Neural cell (in vitro differentiated cells): ENCODE measurements around the gene DHFR. TPM values are rescaled to one million over a fixed set of nuclear protein-coding genes. Genes with fewer than 3 reads are reported as not detected.

Source experiments
- H2AFZ ChIP-seq: fragments of 200-600, 300-800 bp; sonication (generic), shearing (Covaris generic); 2 replicates; pipeline ENCODE4 v1.6.0; 2014; ENCODE audit warnings: low read depth, mild to moderate bottlenecking, antibody characterized with exemption, low read length, moderate library complexity
- H3F3A ChIP-seq: fragments of 200-600 bp; shearing (Covaris generic); 2 replicates; pipeline ENCODE4 v1.6.1; 2016; ENCODE audit warnings: mild to moderate bottlenecking, moderate library complexity, mixed read lengths, antibody characterized with exemption, low read length; ENCODE audit not compliant: insufficient read depth, poor library complexity, severe bottlenecking
- H3K27ac ChIP-seq: fragments of 200-600, 300-800 bp; sonication (generic), shearing (Covaris generic); 2 replicates; pipeline ENCODE4 v1.5.1; 2014; ENCODE audit warnings: mild to moderate bottlenecking, low read length, moderate library complexity
- H3K27me3 ChIP-seq: fragments of 300-800, 200-600 bp; sonication (generic), shearing (Covaris generic); 2 replicates; pipeline ENCODE4 v1.6.0; 2014; ENCODE audit warnings: mild to moderate bottlenecking, low read depth, low read length, moderate library complexity; ENCODE audit not compliant: insufficient read depth
- H3K36me3 ChIP-seq: fragments of 300-800, 200-600 bp; sonication (generic), shearing (Covaris generic); 2 replicates; pipeline ENCODE4 v1.5.1; 2014; ENCODE audit warnings: mild to moderate bottlenecking, antibody characterized with exemption, low read length, moderate library complexity; ENCODE audit not compliant: insufficient read depth
- H3K4me2 ChIP-seq: fragments of 300-800, 200-600 bp; sonication (generic), shearing (Covaris generic); 2 replicates; pipeline ENCODE4 v1.6.0; 2014; ENCODE audit warnings: mild to moderate bottlenecking, low read length
- H3K4me3 ChIP-seq: fragments of 300-800, 200-600 bp; sonication (generic), shearing (Covaris generic); 2 replicates; pipeline ENCODE4 v1.5.1; 2014; ENCODE audit warnings: mild to moderate bottlenecking, low read length, moderate library complexity
- H3K79me2 ChIP-seq: fragments of 200-600 bp; shearing (Covaris generic); replicated peaks from 2 replicates; pipeline ENCODE4 v1.6.0; 2014; ENCODE audit warnings: mild to moderate bottlenecking, low read length, moderate library complexity; ENCODE audit not compliant: insufficient read depth
- H3K9ac ChIP-seq: fragments of 300-800, 200-600 bp; sonication (generic), shearing (Covaris generic); 2 replicates; pipeline ENCODE4 v1.6.1; 2016; ENCODE audit warnings: mild to moderate bottlenecking, low read length, mixed read lengths
- H3K9me2 ChIP-seq: fragments of 200-600 bp; shearing (Covaris generic); 2 replicates; pipeline ENCODE4 v1.6.1; 2016; ENCODE audit warnings: mild to moderate bottlenecking, low read length, mixed read lengths; ENCODE audit not compliant: insufficient read depth
- H3K9me3 ChIP-seq: fragments of 200-600, 300-800 bp; sonication (generic), shearing (Covaris generic); 2 replicates; pipeline ENCODE4 v1.6.1; 2016; ENCODE audit warnings: mild to moderate bottlenecking, mixed run types, low read length, moderate library complexity, mixed read lengths
- H4K20me1 ChIP-seq: fragments of 200-600 bp; shearing (Covaris generic); 2 replicates; pipeline ENCODE4 v1.6.1; 2016; ENCODE audit warnings: mild to moderate bottlenecking, mixed run types; ENCODE audit not compliant: insufficient read depth
- CTCF ChIP-seq: fragments of 450-650 bp; IDR thresholded peaks from 2 replicates; pipeline ENCODE4 v1.5.1; 2014; ENCODE audit warnings: antibody characterized with exemption, mild to moderate bottlenecking, moderate library complexity; ENCODE audit not compliant: poor library complexity, severe bottlenecking
- EP300 ChIP-seq: fragments of 450-650 bp; conservative IDR thresholded peaks from 2 replicates; pipeline ENCODE4 v1.6.1; 2014; ENCODE audit warnings: antibody characterized with exemption, mild to moderate bottlenecking, moderate library complexity; ENCODE audit not compliant: poor library complexity, severe bottlenecking
- EZH2 ChIP-seq: fragments of 200-600, 300-800 bp; shearing (Covaris generic), sonication (generic); IDR thresholded peaks from 2 replicates; pipeline ENCODE4 v1.6.1; 2014; ENCODE audit warnings: antibody characterized with exemption, low read length, borderline replicate concordance, mild to moderate bottlenecking; ENCODE audit not compliant: insufficient read depth, poor library complexity, severe bottlenecking
- MXI1 ChIP-seq: fragments of 450-650 bp; conservative IDR thresholded peaks from 2 replicates; pipeline ENCODE4 v1.6.1; 2014; ENCODE audit warnings: antibody characterized with exemption, mild to moderate bottlenecking; ENCODE audit not compliant: poor library complexity, severe bottlenecking
- POLR2AphosphoS5 ChIP-seq: IDR thresholded peaks from 2 replicates; pipeline ENCODE4 v1.6.1; 2012
- RAD21 ChIP-seq: fragments of 450-650 bp; conservative IDR thresholded peaks from 2 replicates; pipeline ENCODE4 v1.6.1; 2014; ENCODE audit warnings: antibody characterized with exemption, mild to moderate bottlenecking, moderate library complexity
- REST ChIP-seq: IDR thresholded peaks from 2 replicates; pipeline ENCODE4 v1.6.1; 2012; ENCODE audit warnings: borderline replicate concordance
- SMC3 ChIP-seq: fragments of 450-650 bp; conservative IDR thresholded peaks from 2 replicates; pipeline ENCODE4 v1.6.1; 2014; ENCODE audit warnings: antibody characterized with exemption, mild to moderate bottlenecking, moderate library complexity; ENCODE audit not compliant: poor library complexity
- TAF1 ChIP-seq: IDR thresholded peaks from 2 replicates; pipeline ENCODE4 v1.6.1; 2012; ENCODE audit warnings: low read depth
- polyA plus RNA-seq: library from polyadenylated mRNA; depleted of rRNA; stranded (reverse); fragments of >200 nt; gene quantifications from 2 replicates; pipeline ENCODE4 v1.2.3, GENCODE V29; 2014

DHFR gene
- polyA plus RNA-seq, 1 donor from 2014 or later: 21.2 TPM

DNA sequence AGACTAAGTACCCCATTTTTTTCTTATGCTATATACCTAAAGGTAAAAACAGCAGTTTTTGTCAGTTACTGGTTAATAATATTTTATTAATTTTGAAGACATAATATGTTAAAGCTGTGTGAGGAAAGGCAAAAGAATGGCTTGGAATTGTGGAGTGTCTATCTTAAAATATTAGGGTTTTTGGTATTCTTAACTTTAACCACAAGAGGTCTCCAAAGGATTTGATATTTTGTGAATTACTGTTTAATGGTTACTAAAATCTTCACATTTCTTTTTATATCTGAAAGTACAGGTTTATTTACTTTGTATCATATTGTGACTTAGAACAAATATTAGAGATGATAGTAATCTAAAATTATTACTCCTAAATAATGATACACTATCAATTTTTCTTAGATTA is 32.0 kb upstream of the DHFR start:
- Histone ChIP-seq H3K9me3 (no peaks in the 10 kb centered on the region), H3K4me3 (no peak overlapping the region), H3K9ac (no peak overlapping the region), H3K27me3 (no peaks in the 10 kb centered on the region), H3K9me2 (no peaks in the 10 kb centered on the region), H3K79me2 (no peaks in the 10 kb centered on the region), H3K36me3 (peaks cover 4% of the 10 kb centered on the region), H4K20me1 (no peaks in the 10 kb centered on the region), H3F3A (no peaks in the 10 kb centered on the region), H2AFZ (no peak overlapping the region), H3K4me2 (no peak overlapping the region), H3K27ac (no peak overlapping the region)
- no peak for TF ChIP-seq REST
- peak; percentile 74 for TF ChIP-seq SMC3
- peak; percentile 71 for TF ChIP-seq RAD21
- TF ChIP-seq TAF1: no peak
- TF ChIP-seq MXI1: no peak
- TF ChIP-seq EP300: no peak
- TF ChIP-seq CTCF: peak; percentile 63
- TF ChIP-seq EZH2: no peak

DNA sequence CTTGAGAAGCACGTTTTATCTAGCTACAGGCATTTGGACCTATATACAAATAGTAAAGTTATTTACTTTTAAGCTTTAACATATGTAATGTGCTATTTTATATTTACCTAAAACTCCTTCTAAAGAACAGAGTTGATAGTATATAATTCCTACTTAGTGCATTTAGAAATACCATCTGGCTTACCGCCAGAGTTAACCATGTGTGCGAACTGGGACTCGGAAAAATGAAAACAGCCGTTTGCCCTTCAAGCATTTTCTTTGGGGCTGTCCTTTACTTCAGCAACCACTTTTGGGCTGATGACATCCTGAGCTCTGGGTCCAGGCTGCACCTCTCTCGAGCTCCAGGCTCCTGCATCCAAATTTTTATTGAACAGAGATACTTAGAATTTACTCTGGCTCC is 21.9 kb upstream of the DHFR start:
- Histone ChIP-seq H3K9me3 (no peaks in the 10 kb centered on the region), H3K79me2 (no peaks in the 10 kb centered on the region), H3K27ac (no peak overlapping the region), H3K9me2 (no peaks in the 10 kb centered on the region), H3K4me2 (no peak overlapping the region), H3F3A (no peaks in the 10 kb centered on the region), H3K36me3 (peaks cover 3% of the 10 kb centered on the region), H3K9ac (no peak overlapping the region), H4K20me1 (no peaks in the 10 kb centered on the region), H3K4me3 (no peak overlapping the region), H2AFZ (no peak overlapping the region), H3K27me3 (no peaks in the 10 kb centered on the region)
- TF ChIP-seq REST (no peak), EZH2 (no peak), CTCF (no peak), POLR2AphosphoS5 (no peak), MXI1 (no peak), TAF1 (no peak), EP300 (no peak), SMC3 (no peak), RAD21 (no peak)
